Mesodermal cell (in vitro differentiated cells): ENCODE results near the gene RAPGEF5.

Experiments used
- H3K27ac ChIP-seq: 2 replicates; pipeline ENCODE4 v1.7.0; 2013; ENCODE audit warnings: mild to moderate bottlenecking, low read depth, low read length, moderate library complexity; ENCODE audit not compliant: severe bottlenecking
- H3K36me3 ChIP-seq: 2 replicates; pipeline ENCODE4 v1.7.1; 2013; ENCODE audit warnings: mild to moderate bottlenecking, low read length, moderate library complexity; ENCODE audit not compliant: control insufficient read depth, insufficient read depth
- H3K4me1 ChIP-seq: one replicate; pipeline ENCODE4 v1.7.1; 2013; ENCODE audit warnings: mild to moderate bottlenecking, low read length; ENCODE audit not compliant: insufficient read depth, control insufficient read depth, poor library complexity, severe bottlenecking
- H3K4me3 ChIP-seq: 2 replicates; pipeline ENCODE4 v1.7.0; 2013; ENCODE audit warnings: low read length, control low read depth, mild to moderate bottlenecking; ENCODE audit not compliant: insufficient read depth, poor library complexity, severe bottlenecking; ENCODE audit errors: extremely low read depth
- H3K9me3 ChIP-seq: 2 replicates; pipeline ENCODE4 v1.7.1; 2013; ENCODE audit warnings: mild to moderate bottlenecking, low read length, moderate library complexity; ENCODE audit not compliant: control insufficient read depth
- WGBS, 2 experiments: methylation state at CpG; one replicate each; pipeline ENCODE4 v1.1.5; 2013; ENCODE audit warnings: missing lambda C conversion rate in 2 of 2; ENCODE audit not compliant: insufficient coverage in 2 of 2; 5-methylcytosine and 5-hydroxymethylcytosine counted together

RAPGEF5 gene

DNA sequence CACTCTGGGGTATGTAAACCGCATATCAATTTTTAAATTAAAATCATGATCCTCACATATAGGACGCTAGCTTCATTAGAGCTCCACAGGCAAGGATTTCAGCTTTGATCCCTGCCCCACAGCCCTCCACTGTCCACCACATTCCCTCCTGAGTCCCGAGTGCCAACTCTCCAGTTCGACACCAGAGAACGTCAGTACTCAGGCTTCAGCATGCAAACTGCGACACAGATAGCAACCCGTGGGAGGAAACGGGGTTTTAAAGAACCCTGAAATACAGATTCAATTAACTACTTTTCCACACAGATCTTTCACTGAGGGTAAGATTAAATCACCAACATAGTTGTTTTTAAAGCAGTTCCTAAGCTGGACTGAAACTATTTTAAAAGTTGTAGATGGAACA lies 26.1 kb downstream of the RAPGEF5 start:
- WGBS, 2 experiments, result 88 to 91% methylated on average over 5 to 7 of the region's 8 CpGs
- H3K4me1 ChIP-seq, result no peaks in the 10 kb centered on the region
- H3K27ac ChIP-seq, result no peak overlapping the region

DNA sequence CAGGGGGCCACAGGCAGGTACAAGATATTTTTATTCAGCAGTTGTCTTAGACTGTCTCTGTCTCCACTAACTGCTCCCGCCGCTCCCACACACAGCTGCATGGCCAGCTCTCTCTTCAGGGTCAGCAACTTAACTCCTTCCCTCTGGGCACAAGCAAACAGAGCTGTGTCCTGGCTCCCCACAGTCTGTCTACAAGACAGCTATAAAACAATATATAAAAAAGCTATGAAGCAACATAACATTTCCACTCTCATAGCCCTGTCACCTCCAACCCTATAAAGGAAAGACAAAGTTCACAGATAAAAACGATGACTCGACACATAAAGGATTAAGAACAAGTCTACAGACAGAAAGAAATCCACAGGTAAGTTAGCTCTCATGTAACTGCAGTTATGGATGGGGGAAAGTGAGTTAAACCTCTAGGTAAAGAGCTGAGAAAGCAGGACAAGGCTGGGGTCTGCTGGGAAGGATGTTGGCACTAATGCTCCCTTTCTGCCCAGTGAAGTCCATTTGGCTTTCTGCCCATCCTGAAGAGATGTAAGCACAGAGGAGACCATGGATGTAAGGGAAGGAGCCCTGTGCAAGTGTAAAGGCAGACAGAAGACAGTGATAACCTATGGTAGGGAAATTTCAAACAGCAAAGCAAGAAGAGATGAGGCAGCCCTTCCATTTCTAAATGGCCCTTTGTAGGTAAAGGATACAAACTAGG lies 27.0 kb downstream of the RAPGEF5 start:
- Histone ChIP-seq H3K9me3 (no peaks in the 10 kb centered on the region), H3K4me1 (no peaks in the 10 kb centered on the region), H3K4me3 (no peak overlapping the region), H3K27ac (no peak overlapping the region), H3K36me3 (no peaks in the 10 kb centered on the region)
- 87 to 88% methylated on average over 2 of the region's 4 CpGs for WGBS, 2 experiments

More for the DNA sequence above, 26.1 kb downstream of the RAPGEF5 start:
- H3K4me3 ChIP-seq, result no peak overlapping the region
- no peaks in the 10 kb centered on the region for H3K9me3 ChIP-seq
- H3K36me3 ChIP-seq, result no peaks in the 10 kb centered on the region

DNA sequence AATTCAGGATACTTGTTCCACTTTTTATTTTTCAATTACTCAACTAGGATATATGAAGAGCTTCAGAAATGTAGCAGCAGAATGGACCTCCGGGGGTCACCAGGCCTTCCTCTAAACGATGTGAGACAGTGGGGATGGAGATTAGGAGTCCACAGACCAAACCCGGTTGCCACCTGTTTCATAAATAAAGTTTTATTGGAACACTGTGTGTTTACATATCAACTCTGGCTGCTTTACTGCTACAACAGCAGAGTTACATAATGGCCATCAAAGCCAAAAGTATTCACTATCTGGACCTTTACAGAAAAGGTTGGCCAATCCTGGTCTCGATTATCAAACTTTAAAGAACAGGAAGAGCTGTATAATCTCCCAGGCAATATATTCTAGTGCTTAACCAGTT lies 30.8 kb downstream of the RAPGEF5 start:
- no peaks in the 10 kb centered on the region for H3K9me3 ChIP-seq
- H3K4me3 ChIP-seq, result no peak overlapping the region
- WGBS, 2 experiments, result 85% methylated on average over 2 of the region's 4 CpGs; no CpG with 5 or more reads in 1 of the 2 experiments
- H3K4me1 ChIP-seq, result no peaks in the 10 kb centered on the region
- no peaks in the 10 kb centered on the region for H3K36me3 ChIP-seq
- H3K27ac ChIP-seq, result no peak overlapping the region

DNA sequence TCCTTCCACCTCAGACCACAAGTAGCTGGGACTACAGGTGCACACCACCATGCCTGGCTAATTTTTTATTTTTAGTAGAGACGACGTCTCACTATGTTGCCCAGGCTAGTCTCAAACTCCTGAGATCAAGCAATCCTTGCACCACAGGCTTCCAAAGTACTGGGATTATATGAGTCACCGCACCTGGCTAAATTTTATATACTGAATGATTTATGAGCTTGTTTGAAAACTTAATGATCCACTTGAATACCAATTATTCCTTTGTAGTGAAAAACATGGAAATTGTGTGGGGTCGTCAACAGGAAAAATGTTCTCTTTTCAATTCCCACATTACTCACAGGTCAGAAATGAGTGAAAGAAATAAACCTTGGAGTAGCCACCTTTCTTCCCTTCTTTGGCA lies 31.3 kb downstream of the RAPGEF5 start:
- Histone ChIP-seq H3K36me3 (no peaks in the 10 kb centered on the region), H3K4me3 (no peak overlapping the region), H3K27ac (no peak overlapping the region), H3K9me3 (no peaks in the 10 kb centered on the region), H3K4me1 (no peaks in the 10 kb centered on the region)
- 86% methylated on average over 2 of the region's 4 CpGs; no CpG with 5 or more reads in 1 of the 2 experiments for WGBS, 2 experiments

DNA sequence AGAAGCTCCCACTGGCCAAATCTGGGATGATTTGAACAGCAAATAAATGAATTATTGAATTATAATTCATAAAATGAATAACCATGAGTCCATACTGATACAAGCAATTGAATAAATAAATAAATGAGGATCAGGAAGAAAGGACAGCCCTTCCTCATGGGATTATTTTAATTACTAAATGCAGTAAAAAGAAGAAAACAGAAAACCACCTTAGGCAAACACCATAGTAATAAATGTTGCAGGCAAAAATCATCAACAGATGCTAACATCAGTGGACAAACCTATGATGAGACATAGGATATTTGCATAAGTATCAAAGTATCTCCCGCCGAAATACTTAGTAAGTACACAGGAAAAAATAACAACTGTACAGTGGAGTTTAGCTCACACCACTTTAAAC lies 33.2 kb downstream of the RAPGEF5 start:
- Histone ChIP-seq H3K4me3 (no peak overlapping the region), H3K27ac (no peak overlapping the region), H3K4me1 (peaks cover 9% of the 10 kb centered on the region), H3K36me3 (no peaks in the 10 kb centered on the region), H3K9me3 (no peaks in the 10 kb centered on the region)
- WGBS, 2 experiments, result no CpG with 5 or more reads among the region's 2 CpGs

DNA sequence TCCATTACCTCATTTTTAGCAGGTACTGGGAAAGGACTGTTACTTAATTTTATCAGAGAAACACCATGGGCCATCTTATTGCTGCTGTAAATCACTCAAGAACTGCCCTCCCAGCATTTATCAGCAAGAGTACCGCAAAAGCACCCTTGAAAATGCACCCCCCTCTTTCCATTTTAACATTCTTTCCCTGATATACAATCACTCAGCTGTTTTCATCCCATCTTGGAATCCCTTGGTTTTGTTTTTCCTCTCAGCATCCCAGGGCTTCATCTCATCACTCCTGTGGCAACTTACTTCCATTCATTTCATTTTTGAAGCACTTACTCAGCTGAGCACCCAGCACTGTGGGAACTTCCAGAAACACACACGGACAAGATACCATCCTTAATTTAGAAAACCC lies 36.5 kb downstream of the RAPGEF5 start:
- Histone ChIP-seq H3K9me3 (no peaks in the 10 kb centered on the region), H3K4me1 (peaks cover 9% of the 10 kb centered on the region), H3K27ac (no peak overlapping the region), H3K36me3 (no peaks in the 10 kb centered on the region), H3K4me3 (no peak overlapping the region)
- WGBS, 2 experiments, result 66 to 67% methylated on average over 2 of the region's 2 CpGs

DNA sequence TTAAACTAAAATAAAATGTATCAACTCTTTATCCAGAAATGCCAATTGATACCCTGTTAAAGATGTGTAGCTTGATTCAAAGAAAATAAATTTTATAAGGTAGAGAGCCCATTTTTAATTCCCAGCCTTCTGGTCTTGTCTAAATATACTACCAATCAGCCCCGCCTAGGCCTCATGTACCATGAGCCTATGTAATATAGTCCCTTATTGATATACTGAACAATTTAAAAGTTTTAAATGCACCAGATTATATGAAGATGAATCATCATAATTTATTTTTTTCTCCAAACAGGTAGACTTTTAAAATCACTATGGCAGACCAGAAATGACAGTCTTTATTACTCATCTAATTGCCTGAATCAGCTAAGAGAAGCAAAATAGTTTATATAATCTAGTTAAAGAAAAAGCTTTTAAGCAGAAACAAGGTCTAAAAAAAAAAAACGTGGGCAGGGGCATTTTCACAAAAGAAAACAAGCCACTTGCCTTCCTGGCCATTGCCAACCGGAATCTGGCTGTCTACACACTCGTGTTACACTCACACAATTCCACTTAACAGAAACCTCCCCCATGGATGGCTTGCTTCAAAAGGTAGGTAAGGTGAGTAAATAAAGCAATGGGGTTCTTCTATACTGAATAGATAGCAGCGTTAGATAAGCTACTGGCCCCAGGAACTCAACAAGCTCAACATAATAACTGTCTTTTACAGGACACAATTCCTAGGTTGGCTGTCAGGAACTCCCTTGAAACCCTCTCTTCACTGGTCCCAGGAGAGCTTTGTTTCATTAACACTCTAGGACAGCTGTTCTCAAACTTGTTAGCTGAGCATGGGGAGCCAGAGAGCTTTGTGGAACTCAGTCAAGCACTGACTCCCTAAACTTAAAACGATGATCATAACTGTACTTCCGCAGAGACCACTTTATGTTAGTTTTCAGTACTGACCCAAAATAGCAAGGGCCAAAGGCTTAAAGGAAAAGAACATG lies 37.2 kb downstream of the RAPGEF5 start:
- no peaks in the 10 kb centered on the region for H3K36me3 ChIP-seq
- 60 to 90% methylated on average over 1 to 2 of the region's 7 CpGs for WGBS, 2 experiments
- no peaks in the 10 kb centered on the region for H3K9me3 ChIP-seq
- no peak overlapping the region for H3K27ac ChIP-seq
- peaks cover 9% of the 10 kb centered on the region for H3K4me1 ChIP-seq
- no peak overlapping the region for H3K4me3 ChIP-seq

DNA sequence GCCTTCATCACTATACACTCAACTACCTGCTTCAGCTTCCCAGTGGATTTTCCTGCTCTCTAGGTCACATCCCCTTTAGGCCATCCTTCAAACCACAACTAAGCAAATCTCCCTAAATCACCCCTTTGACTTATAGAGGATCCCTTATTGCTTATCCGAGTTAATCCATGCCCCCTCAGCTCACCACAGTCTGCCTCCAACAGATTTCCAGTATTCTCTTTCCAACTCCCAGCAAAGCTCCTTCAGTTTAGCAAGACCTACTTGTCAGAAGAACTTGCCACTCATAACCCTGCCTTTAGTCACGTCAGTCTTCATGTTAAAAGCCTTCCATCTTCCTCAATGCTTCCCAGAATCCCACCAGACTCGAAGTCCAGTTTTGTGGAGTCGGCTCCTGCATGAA lies 38.6 kb downstream of the RAPGEF5 start:
- no peak overlapping the region for H3K27ac ChIP-seq
- H3K4me1 ChIP-seq, result peaks cover 9% of the 10 kb centered on the region
- no peaks in the 10 kb centered on the region for H3K36me3 ChIP-seq
- WGBS, 2 experiments, result 88 to 100% methylated on average over 3 to 4 of the region's 4 CpGs
- H3K9me3 ChIP-seq, result no peaks in the 10 kb centered on the region
- no peak overlapping the region for H3K4me3 ChIP-seq

DNA sequence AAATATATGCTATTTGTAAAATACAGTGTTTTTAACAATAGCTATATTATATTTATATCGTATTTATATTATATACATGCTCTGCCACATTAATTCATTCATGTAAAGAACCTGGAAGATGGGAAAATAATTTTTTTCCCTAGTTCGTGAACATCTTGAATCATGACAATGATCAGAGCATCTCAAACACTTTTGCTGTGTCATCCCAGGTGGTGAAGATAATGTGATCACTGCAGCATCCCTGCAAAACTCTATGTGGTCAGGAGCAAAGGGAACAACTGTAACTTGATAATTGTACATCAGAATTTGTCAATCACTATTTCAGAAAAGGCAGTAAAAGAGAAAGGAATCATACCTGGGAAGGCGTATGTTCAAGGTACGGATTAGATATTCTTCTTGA lies 39.3 kb downstream of the RAPGEF5 start:
- Histone ChIP-seq H3K4me1 (peaks cover 9% of the 10 kb centered on the region), H3K27ac (no peak overlapping the region), H3K4me3 (no peak overlapping the region), H3K36me3 (no peaks in the 10 kb centered on the region), H3K9me3 (no peaks in the 10 kb centered on the region)
- WGBS, 2 experiments, result no CpG with 5 or more reads among the region's 4 CpGs

DNA sequence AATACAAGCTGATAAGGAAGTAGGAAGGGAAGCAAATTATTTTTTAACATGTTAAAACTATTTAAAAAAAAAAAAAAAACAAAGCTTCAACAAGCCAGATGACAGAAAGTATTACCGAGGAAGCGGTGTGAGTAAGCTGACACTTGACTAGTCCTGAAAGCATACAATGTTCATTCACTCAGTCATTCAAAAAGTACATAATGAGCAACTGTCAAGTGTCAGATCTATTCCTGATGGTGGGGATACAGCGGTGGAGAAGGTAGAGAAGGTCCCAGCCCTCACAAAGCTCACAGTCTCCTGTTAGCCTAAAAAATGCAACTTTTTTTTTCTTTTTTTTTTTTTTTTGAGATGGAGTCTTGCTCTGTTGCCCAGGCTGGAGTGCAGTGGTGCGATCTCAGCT lies 40.0 kb downstream of the RAPGEF5 start:
- Histone ChIP-seq H3K9me3 (no peaks in the 10 kb centered on the region), H3K36me3 (no peaks in the 10 kb centered on the region), H3K4me1 (peaks cover 9% of the 10 kb centered on the region), H3K4me3 (no peak overlapping the region), H3K27ac (no peak overlapping the region)
- 80 to 100% methylated on average over 1 to 2 of the region's 4 CpGs for WGBS, 2 experiments

DNA sequence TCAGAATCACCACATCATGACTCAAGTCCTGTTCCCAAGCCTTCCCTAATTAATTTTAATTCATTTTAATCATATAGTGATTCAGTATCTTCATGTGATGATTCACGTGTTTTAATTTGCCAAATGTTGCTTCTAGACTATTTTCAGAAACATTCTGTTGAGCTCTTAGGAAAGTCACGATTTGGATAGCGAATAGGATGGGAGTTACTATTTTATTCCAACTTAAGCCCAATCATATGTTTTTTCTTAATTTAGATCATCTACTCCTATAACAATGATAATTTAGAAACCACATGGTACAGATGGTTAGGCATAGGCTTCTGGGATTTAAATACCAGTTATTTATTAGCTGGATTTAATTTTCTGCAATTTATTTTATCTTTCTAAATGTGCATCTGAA lies 49.1 kb downstream of the RAPGEF5 start:
- Histone ChIP-seq H3K4me3 (no peak overlapping the region), H3K4me1 (no peaks in the 10 kb centered on the region), H3K9me3 (no peaks in the 10 kb centered on the region), H3K27ac (no peak overlapping the region), H3K36me3 (peaks cover 3% of the 10 kb centered on the region)
- no CpG with 5 or more reads among the region's 3 CpGs for WGBS, 2 experiments
